Activated CD4-positive, alpha-beta T cell treated with anti-CD3 and anti-CD28 coated beads for 1 hour (primary cell): Measurements from ENCODE around the gene ZNF664.

ENCODE experiments used
- DNase-seq: peaks from one replicate; pipeline ENCODE4 v3.0.0-alpha.2; 2020

Gene ZNF664

DNA sequence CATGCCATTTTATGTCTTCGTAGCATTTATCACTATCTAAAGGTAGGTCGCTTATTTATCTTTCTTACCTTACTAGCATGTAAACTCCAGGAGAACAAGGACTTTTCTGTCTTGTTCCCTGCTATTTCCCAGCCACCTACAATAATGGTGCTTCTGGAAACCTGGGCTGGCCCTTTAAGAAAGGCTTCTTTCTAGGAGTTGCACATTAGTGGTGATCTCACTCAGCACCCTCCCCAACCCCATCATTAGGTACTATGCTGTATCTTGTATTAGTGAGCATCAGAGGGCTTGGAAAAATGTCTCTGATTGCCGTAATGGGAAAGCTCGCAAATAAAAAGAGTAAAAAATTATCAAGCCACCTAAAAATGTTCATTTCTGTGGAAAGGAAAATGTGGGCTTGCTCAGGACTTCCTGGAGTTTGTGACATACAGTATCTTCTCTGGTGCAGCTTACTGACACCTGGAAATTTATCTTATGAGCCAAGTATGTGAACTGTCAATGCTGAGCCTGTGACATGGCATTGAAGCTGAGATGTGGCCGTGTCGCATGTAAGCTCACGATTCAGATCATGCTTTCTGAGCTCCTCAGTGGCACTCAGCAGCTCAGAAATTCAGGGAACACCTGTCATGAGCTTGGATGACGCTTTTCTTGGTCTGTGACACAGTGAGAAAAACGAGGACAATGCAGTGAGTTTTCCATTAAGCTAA lies 12.8 kb upstream of the ZNF664 start:
- no peak for DNase-seq

DNA sequence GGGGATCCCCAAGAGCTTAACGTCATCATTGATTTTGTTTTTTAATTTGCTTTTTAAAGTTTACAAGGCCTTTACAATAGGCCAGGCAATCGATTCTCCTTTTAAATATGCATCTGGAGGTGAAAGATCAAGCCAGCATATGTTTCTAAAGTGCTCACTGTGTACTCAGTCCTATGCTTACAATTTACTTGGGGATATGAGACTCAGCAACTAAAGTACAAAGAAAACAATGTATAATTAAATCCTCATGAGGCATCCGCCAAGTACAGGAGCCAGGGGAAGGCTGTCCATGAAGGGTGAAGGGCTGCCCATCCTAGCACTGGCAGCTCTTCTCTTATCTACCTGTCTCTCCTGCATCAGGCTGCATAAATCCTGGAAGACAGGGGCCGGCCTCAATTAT lies 12.2 kb upstream of the ZNF664 start:
- no peak for DNase-seq

DNA sequence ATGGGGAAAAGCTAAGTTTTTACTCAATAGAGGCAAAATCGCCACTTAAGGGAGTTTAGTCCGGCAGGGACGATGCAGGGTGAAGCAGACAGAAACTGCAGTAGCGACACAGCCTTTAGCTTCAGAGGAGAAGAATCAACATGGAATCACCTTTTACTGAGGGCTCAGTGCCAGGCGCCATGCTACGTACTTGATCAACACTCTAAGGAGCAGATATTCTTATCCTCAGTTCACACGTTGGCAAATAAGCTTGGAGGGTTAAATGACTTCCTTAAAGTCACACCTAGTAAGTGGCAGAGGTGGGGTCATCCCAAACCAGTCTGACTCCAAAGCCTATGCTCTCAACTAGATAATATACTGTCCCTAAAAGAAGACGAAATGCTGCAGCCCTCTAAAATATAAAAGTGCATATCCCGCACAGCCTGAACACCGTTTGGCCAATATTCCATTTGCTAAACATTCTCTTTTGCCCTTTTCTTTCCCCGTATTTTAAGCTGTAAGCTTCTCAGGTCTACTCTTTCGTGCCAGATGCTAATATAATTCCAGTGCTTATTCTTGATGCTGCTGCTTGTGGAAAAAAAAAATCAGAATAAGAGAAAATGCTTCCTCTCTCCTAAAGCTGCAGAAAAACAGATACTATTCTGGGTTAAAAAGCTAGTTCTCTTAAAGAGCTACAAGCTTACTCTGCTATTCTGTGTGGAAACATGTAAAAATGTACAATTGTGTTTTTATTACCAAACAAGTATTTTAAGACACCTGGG lies 11.2 kb upstream of the ZNF664 start:
- DNase-seq: no peak

DNA sequence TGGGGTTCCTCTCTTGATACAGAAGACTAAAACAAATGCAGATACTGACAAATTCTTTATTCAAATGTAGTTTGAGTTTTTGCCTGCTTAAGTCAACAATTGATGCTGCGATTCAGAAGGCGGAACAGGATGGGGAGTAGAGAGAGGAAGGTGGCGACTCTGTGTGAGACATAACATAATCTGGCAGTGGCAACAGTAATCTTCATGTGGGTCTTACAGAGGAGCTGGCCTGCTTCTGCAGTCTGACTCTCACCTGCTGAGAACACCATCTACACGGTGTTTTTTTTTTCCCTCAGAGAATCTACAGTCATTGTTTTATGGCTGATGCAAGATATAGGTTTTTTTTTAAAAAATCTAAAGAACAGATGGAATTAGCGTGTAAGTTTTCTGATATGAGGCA lies 10.5 kb upstream of the ZNF664 start:
- no peak for DNase-seq

DNA sequence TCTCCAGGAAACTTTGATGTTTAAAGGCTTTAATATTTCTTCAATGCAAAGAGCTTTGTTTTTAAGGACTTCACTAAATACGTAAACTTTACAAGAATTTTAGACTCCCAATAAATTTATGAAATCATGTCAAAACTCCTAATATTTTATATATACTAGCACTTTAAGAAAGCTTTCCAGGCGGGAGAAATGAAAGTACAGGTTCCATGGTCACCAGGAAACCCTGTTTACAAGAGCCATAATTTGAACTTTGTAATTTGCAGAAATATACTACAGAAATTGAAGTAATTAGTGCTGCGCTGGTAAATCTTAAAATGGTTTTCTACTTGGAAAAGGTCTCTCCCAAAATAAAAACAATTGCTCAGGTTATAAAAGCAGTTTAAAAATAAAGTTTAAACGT lies 9.2 kb upstream of the ZNF664 start:
- DNase-seq: no peak

DNA sequence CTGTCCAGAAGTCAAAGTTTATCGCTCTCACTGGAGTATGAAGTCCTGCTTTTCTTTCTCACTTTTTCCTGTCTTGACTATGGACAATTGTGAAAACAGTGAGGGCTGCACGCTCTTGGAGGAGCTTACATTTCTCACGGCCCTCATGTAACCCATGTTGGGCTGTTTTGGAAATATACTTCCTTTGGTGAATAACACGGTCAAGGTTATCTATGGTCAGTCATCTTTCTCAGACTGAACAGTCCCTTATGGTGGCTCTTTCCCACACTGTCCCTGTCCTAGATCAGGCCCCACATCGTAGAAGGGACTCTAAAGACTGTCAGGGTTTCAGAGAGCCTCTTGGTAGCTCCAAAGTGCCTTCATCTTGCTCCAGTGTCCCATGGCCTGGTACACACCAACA lies 7.6 kb upstream of the ZNF664 start:
- no peak for DNase-seq

DNA sequence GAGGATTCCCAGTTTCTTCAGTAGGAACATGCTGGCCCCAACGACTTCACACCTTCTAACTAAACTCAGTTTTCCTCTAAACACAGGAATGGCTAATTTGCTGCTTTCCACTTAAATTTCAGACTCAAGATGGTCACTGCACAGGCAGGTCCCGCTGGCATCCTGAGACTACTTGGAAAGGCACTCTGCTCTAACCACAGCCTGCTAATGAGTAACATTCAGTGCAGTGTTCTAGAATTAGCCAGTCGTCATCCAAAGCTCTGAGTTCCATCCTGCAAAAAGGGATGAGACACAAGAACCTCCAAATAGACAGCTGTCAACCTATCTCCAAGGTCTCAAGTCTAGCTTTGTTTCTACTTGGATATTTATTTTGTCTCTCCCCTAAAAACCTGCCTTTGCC lies 6.4 kb upstream of the ZNF664 start:
- DNase-seq: no peak

DNA sequence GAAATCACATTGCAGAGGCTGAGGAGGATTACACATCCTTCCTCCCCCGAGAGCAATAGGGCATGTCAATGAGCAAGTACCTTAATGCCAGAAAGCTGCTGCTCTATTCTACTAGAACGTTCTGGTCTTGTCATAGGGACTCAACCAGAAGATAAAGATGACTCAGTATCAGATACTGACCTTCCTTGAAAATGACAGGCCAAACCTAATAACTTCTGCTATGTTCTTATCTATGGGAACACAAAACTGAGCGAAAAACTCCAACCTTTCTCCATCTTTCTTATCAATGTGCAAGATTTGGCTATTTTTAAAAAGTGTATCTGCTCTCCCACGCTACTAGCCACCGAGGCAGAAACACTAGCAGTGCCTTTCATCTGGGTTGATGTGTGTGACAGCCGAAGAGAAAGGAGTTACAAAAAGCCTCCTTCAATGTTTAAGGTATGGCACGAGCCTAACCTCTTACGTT lies 5.9 kb upstream of the ZNF664 start:
- DNase-seq: no peak

DNA sequence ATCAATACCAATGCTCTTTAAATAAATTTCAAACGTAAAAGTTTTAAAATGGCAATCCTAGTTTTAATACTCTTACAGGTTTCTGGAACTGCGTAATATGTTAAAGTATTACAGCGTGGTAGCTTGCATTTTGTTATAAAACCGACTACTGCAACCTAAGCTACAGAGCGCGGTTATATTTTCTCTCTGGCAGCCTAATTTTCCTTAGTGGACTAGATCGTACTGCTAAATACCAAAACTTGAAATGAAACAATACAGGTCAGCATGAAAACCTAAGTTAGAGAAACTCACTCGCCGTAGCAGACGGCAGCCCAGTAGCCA lies 1.6 kb upstream of the ZNF664 start:
- DNase-seq: no peak

DNA sequence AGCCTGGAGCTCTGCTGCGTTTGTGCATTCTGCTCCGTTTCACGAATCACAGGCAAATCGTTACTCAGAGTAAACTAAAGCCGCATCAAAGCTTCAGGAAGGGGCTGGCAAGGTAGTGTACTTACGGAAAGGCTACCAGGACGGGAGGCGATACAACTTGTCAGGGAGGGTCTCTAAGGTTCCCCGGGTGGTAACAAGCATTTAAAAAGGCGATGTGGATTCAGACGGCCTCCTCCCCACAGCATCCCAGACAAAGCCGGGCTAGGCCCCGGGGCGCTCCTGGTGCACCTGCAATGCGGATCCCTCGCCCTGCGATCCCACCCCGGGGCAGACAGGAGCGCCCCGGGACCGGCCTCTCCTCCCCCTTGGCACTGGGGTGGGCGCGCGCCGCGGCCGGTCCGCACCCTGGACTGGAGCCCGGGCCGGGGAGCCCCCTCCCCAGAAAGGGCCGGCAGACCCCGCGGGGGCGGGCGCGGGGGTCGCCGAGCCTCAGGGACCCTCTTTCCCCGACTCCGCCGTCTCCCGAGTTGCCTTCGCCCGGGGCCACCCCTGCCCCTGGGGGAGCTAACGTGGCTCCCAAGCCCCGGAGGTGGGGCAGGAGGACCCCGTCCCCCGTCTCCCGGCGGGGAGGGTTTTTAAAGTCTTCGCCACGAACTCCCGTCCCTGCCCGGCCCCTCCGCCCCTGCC lies 1.1 kb upstream of the ZNF664 start:
- peak; percentile 15 for DNase-seq

DNA sequence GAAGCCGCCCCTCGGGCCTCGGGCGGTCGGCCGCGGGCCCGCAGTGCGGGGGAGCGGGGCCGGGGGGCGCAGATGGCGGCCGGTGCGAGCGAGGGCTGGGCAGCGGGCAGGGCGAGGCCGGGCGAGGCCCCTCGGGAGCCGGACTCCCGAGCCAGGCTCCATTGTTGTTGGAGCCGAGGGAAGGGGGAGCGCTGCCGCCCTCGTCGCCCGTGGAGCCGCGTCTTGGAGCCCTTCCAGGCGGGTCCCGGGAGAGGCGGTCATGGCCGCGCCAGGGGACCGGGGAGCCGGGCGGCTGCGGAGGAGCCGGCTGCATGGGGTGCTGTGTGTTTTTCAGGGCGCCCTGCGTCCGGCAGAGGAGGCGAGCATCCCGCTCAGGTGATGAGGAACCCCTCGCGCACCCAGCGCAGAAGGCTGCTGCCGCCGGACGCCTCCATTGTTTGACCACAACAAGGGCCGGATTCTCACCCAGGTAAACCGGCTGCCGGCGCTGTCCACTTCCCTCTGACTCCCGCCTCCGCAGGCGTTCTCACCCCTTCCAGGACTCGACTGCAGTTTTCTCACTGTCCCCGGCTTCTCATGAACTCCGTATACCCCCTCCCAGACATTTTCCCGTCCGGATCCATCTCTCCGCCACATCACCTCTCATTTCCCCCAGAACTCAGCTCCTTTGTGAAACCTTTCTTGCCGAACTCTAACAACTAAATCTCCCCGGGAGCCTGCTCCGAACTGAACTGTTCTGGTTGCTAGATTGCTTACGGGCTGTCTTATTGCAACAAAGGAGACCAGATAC lies 732 bp downstream of the ZNF664 start:
- peak; percentile 11 for DNase-seq

DNA sequence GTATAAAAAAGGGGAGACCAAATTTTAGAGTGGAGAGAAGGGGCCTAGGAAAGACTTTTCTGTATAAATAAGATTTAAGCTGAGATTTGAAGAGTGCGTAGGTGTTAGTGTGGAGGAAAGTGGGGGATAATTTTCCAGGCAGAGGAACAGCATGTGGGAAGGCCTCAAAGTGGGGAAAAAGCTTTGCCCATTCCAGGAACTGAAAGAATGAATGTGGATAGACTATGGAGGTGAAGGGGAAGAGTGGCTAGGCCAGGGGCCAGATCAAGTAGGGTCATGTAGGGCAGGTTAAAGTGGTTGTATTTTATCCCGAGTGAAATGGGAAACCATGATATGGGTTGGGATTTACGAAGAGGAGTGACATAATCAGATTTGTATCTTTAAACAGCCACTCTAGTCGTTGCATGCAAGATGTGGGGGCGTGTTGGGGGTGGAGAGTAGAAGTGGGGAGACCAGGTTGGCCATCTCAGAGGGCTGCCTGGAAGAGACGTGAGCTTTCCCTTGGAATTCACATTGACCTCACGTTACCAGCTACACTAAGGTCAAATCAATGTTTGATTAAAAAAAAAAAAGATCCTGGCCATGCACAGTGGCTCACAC lies 3.3 kb downstream of the ZNF664 start:
- no peak for DNase-seq

DNA sequence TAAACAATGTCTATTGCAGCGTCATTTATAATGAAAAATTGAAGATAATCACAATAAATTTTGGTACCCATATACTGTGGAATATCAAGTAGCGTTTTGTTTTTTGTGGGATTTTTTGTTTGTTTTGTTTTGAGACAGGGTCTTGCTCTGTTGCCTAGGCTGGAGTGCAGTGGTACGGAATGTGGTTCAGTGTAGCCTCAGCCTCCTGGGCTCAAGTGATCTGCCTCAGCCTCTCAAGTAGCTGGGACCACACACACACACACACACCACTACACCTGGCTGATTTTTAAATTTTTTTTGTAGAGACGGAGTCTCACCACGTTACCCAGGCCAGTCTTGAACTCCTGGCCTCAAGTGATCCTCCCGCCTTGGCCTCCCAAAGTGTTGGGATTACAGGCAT lies 6.6 kb downstream of the ZNF664 start:
- no peak for DNase-seq

DNA sequence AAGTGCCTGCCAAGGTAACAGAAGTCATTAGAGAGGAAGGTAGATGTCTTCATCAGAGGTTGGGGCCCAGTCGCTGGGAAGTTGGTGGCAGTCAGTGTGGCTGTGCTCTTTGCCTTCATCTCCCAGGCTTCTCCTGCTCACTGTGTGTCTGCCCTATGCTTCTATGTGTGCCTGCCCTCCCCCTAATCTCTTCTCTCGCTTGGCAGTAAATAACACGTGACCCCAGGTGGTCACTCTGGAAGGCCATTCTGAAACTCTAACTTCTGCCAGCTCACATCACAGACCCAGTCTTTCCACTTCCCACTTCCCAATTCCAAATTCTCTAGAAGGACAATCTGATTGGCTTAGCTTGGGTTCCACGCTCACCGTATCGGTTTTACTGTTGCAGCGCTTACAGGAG lies 9.3 kb downstream of the ZNF664 start:
- DNase-seq: no peak

DNA sequence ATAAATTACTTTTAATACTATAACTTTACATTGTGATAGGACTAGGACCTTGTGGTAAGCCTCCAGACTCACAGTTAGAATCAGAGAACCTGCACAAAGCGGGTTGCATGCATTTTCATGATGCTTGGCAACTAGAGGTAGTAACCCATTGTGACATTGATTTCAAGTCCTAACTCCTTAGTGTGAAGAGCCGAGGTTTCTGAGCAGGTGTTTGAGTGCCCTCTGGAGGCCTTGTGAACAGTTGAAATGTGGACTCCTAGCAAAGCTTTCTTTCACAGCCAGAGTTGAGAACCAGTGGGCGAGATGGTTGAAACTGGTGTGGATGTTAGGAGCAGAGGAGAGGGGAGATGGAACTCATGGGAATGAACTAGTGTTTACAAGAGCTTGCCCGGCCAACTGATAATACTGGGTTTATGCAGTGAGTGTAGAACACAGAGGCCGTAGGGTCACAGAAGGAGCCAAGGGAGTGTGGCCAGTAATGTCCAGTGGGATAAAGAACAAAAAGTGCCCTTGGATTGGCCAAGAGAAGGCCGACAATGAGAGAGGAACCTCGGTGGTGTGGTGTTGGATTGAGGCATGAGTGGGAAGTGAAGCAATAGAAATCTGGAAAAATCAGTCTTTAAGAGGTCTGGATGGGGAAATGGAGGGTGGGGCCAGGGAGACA lies 10.9 kb downstream of the ZNF664 start:
- peak; percentile 35 for DNase-seq

DNA sequence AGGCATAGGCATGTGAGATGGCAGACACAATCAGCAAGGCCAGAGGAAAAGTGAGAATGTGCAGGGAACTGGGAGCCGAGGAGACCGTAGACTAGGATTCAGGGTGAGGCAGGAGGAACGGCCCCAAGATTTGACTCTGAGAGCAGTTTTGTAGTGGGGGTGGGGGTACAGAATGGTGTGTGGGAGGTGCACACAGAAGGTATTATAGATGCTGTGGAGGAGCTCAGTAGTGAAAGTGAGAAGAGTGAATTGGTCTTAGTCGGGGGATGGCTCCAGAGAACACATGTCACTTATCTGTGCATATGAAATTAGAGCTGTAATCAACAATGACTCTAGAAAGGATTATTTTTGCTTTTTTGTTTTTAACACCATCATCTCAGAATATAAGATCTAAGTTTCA lies 11.9 kb downstream of the ZNF664 start:
- DNase-seq: no peak

DNA sequence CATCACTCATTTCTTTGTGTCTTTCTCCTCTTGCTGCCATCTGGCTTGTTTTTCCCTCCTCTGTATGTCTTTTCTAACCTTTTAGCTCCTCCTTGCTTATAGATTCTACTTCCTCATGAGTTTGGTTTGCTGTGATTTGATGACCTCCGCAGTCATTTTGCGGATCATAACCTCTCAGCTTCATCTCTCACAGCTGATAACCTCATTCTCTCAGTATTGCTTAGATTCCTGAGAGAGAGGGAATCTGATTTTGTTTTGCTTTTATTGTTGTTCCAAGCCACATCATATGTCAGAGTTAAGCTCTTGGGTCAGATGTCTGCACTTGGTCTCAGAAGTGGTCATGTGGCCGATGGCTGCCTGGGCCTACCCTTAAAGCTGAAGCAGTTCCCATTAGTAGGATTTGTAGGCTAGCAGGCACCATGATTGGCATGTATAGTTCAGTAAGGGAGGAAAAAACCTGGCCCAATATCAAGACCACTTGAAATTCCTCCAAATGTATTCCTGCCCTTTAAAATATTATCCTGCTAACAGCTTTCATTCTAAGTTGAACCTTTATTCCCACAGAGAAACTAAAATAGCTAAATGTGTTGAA lies 13.5 kb downstream of the ZNF664 start:
- no peak for DNase-seq

DNA sequence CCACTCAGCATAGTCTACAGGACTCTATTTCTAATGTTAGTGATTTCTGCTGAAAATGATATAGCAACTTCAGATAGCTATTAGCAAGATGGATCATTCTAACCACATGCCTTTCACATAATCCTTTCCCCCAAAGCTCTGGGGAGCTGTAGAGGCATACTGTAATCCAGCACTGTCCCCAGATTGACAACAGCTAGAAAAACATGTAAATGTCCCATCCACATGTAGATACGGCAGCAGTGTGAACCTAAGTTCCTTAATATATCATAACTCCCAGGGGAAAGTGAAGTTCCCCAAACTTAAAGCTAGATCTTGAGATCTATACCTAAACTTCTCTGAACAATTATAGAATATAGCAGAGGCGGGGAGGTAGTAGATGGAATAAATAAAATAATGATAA lies 14.0 kb downstream of the ZNF664 start:
- no peak for DNase-seq

DNA sequence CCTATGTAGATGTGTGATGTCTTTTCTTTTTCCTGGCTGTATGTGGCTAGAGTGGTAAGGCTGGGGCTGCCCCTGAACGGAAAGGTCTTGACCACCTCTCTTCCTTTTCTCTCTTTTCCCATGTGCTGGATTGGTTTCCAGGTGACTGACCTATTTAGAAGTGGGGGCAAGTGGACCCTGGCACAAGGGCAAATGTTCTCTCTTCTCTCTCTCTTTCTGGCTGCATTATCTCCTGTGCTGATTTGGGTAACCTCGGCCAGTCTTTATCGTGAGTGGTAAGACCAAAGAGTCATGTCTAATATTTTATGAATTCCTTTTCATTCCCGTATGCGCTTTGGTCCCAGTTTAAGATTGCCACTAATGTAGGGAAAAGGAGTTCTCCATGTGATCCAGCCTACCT lies 16.2 kb downstream of the ZNF664 start:
- DNase-seq: no peak

DNA sequence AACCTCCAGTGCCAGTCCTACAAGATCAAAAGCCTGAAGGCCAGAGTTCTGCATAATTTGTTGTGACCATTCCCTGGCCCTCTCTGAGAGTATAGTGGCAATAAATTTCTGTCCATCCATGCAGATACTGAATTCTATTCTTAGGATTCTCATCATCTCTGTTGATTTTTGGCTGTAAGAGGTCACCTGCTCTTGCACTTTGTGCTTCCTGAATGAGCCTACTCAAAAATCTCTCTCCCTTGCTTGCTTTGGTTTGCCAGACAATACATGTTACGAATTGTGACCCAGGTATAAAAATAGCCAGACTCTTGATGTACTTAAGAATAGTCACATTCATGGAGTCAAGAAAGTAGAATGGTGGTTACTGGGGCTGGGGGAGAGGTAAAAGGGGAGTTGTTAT lies 16.7 kb downstream of the ZNF664 start:
- no peak for DNase-seq

DNA sequence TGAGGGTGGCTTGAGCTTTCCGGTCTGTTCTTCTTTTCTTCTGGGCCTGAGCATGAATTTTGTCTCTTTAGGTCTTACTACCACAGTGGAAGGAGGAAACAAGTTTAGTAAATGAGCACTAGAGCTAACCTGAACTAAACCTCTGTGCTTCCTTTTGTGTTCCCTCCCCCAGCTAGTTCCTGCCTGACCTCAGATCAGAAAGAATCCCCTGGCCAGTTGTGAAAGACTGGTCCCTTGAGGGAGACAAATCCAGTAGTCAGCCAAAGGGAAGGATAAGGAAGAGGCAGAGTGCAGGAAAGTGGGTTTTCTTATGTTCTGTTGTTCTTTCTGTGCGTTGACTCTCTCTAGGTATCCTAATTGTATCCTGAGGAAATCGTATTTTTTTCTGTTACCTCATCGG lies 17.5 kb downstream of the ZNF664 start:
- DNase-seq: no peak

DNA sequence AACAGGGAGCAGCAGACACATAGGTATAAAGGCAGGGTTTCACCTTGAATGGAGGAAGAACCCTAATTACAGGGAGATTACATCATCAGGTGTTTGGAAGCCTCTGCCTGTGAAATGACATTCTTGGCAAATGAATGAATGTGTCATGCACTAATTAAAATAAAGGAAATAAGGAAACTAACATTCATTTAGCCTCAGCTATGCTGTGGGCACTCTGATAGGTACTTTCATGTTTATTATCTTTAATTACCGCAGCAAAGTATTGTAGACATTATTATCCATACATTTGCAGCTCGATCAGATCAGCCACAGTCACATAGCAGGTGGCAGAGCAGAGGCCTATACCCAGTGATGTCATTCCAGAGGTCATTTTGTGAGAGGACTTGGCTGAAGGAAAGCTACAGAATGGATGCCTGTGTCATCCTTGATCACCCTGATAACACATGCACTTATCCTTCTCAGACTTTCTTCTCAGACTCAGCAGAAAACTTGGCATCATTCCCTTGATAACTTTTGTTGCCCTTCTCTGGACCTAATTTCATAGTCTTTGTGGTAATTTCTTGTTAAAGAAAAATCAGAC lies 18.4 kb downstream of the ZNF664 start:
- DNase-seq: no peak
